Measurements from ENCODE around the gene OAF. TPM values are rescaled to one million over a fixed set of nuclear protein-coding genes. Genes with fewer than 3 reads are reported as not detected.
"Not testable (repeated sequence)": the region's sequence is repeated elsewhere in the genome, so short reads cannot be mapped to it uniquely, and the experiment has no call there.

The OAF gene
- total RNA-seq, 2 donors from 2014 or later: 26.3 to 45.1 TPM

DNA sequence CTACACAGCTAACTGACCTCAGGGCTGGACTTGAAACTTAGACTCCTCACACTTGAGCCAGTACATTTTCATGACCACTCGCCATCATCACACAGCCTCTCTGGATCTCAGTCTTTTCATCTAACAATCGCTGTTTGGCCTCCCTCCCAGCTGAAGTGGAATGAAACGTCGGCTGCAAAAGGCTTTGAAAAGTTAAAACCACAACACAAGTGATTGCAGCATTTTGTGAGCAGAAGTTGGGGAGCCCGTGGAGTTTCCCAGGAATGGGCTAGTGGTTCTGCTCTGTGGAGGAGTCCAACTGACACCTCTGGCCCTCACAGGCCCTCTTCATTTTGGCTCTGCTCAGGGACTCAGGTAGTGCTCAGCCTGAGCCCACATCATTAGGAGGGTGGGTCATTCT lies 37.0 kb upstream of the OAF start:
- H3K36me3 ChIP-seq: no peaks in the 10 kb centered on the region
- no peaks in the 10 kb centered on the region for H3K9me3 ChIP-seq
- H3K27me3 ChIP-seq (replicated peaks; ENCODE audit: insufficient read depth): peaks cover 6% of the 10 kb centered on the region
- H3K4me3 ChIP-seq: no peak overlapping the region
- peaks cover under 1 to 11% of the 10 kb centered on the region in 2 donors for H3K4me1 ChIP-seq (ENCODE audit: control insufficient read depth in 1 of 2, low read depth in 2 of 2)
- TF ChIP-seq, protein P1, sequence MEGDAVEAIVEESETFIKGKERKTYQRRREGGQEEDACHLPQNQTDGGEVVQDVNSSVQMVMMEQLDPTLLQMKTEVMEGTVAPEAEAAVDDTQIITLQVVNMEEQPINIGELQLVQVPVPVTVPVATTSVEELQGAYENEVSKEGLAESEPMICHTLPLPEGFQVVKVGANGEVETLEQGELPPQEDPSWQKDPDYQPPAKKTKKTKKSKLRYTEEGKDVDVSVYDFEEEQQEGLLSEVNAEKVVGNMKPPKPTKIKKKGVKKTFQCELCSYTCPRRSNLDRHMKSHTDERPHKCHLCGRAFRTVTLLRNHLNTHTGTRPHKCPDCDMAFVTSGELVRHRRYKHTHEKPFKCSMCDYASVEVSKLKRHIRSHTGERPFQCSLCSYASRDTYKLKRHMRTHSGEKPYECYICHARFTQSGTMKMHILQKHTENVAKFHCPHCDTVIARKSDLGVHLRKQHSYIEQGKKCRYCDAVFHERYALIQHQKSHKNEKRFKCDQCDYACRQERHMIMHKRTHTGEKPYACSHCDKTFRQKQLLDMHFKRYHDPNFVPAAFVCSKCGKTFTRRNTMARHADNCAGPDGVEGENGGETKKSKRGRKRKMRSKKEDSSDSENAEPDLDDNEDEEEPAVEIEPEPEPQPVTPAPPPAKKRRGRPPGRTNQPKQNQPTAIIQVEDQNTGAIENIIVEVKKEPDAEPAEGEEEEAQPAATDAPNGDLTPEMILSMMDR (IDR thresholded peaks at IDR 0.05): no peak
- H3K27ac ChIP-seq: no peak overlapping the region
- ATAC-seq (ENCODE audit: insufficient number of reproducible peaks, low FRiP score, low read depth) (no peak), DNase-seq (ENCODE audit: low spot score) (no peak)

DNA sequence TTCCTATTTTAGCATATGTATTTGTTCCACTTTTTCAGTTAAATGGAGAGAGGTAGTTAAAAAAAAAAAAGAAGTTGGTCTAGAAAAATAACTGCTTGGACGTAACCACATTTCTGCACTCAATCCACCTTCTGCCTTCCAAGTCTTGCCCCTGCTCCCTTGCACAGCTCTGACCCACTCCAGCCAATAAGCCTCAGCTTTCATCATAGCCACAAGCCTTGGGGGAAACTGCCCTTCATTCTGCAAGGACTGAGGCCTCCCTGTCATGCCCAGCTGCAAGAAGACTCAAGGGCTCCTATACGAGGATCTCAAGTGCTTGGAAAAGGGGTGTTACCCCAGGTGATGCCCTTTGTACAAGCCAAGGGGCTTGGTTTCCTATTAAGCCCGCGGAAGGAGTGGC lies 36.0 kb upstream of the OAF start:
- Histone ChIP-seq H3K27ac (no peak overlapping the region), H3K27me3 (replicated peaks; ENCODE audit: insufficient read depth) (peaks cover 6% of the 10 kb centered on the region), H3K4me1 (ENCODE audit: control insufficient read depth in 1 of 2, low read depth in 2 of 2) (peaks cover 0 to 1% of the 10 kb centered on the region in 2 donors), H3K36me3 (no peaks in the 10 kb centered on the region), H3K4me3 (no peak overlapping the region), H3K9me3 (no peaks in the 10 kb centered on the region)
- no peak for DNase-seq (ENCODE audit: low spot score)
- ATAC-seq (ENCODE audit: insufficient number of reproducible peaks, low FRiP score, low read depth): no peak
- TF ChIP-seq, protein P1 (IDR thresholded peaks at IDR 0.05): no peak

DNA sequence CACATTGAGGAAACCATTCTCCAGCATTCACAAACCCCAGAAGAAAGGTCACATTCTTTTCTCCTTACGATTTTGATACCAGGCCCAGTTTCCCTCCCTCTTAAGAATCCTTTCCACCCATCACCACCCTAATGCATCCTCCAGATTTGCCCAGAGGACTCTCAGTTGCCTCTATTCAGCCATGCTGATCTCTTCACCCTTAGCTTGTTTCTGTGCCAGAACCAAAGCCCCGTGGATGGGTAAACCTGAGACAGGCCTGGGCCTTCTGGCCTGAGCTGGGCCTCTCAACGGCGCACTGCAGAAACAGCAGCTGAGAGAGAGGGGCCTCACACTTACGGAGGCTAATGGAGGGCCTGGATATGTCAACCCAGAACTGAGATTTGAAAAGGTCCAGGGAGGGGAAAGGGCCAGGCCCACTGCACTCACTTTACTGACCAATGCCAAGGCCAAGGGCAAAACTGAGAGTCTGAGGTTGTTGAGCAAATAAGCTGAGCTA lies 32.2 kb upstream of the OAF start:
- DNase-seq (ENCODE audit: low spot score) (no peak), ATAC-seq (ENCODE audit: insufficient number of reproducible peaks, low FRiP score, low read depth) (no peak)
- TF ChIP-seq, protein P1 (IDR thresholded peaks at IDR 0.05): no peak
- H3K36me3 ChIP-seq: no peaks in the 10 kb centered on the region
- no peaks in the 10 kb centered on the region for H3K27me3 ChIP-seq (replicated peaks; ENCODE audit: insufficient read depth)
- H3K27ac ChIP-seq: no peak overlapping the region
- no peak overlapping the region for H3K4me3 ChIP-seq
- H3K9me3 ChIP-seq: no peaks in the 10 kb centered on the region
- no peaks in the 10 kb centered on the region for H3K4me1 ChIP-seq (ENCODE audit: control insufficient read depth in 1 of 2, low read depth in 2 of 2)

DNA sequence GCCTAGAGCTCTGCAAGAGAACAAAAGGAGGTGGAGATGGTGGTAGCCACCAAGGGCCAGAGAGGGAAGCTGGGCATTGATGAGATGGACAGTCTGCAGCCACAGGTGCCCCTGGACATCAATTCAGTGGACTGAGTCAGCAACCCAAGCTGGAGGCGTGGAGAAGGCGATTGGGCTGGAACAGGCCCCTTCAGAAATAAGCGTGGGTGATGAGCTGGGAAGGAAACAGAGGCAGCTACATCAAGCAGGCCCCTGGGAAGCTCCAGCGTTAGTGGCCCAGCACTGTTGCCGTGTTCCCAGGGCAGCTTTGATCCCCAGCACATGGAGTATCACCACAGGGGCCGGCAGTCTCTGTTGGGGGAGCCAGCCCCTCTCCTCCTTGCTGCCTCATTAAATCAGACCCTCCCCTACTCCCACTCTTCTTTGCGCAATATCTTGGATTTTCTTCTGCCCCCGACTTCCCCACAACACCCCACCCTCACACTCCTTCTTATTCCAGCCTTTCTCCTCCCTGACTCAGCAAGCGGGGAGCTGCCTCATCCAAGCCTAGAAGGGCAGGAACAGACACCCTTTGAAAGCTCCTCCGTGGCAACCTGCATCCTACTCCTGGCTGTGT lies 31.7 kb upstream of the OAF start:
- DNase-seq (ENCODE audit: low spot score) (no peak), ATAC-seq (ENCODE audit: insufficient number of reproducible peaks, low FRiP score, low read depth) (no peak)
- TF ChIP-seq, protein P1 (IDR thresholded peaks at IDR 0.05): no peak
- H3K36me3 ChIP-seq: no peaks in the 10 kb centered on the region
- H3K4me3 ChIP-seq: no peak overlapping the region
- H3K9me3 ChIP-seq: no peaks in the 10 kb centered on the region
- no peaks in the 10 kb centered on the region for H3K4me1 ChIP-seq (ENCODE audit: control insufficient read depth in 1 of 2, low read depth in 2 of 2)
- H3K27me3 ChIP-seq (replicated peaks; ENCODE audit: insufficient read depth): no peaks in the 10 kb centered on the region
- H3K27ac ChIP-seq: no peak overlapping the region

DNA sequence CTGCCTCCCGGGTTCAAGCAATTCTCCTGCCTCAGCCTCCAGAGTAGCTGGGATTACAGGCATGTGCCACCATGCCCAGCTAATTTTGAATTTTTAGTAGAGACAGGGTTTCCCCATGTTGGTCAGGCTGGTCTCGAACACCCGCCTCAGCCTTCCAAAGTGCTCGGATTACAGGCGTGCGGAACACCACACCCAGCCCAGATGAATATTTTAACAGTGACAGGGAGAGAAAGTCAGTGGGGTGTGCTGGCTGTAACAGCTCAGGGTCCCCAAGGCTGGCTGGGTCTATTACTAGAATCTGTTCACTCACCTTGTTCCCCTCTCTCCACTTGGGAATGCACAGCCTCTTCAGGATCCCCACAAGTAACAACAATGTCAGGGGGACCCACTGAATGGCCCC lies 30.8 kb upstream of the OAF start:
- not testable (repeated sequence) for H3K27ac ChIP-seq

More for the DNA sequence above, 30.8 kb upstream of the OAF start:
- not testable (repeated sequence) for H3K4me1 ChIP-seq (ENCODE audit: control insufficient read depth in 1 of 2, low read depth in 2 of 2); DNase-seq (ENCODE audit: low spot score); H3K36me3 ChIP-seq; ATAC-seq (ENCODE audit: insufficient number of reproducible peaks, low FRiP score, low read depth); H3K9me3 ChIP-seq; H3K4me3 ChIP-seq; H3K27me3 ChIP-seq (replicated peaks; ENCODE audit: insufficient read depth)
